ENCODE data around the gene TOM1L2.
"Not testable (repeated sequence)": the region's sequence is repeated elsewhere in the genome, so short reads cannot be mapped to it uniquely, and the experiment has no call there.

The TOM1L2 gene

DNA sequence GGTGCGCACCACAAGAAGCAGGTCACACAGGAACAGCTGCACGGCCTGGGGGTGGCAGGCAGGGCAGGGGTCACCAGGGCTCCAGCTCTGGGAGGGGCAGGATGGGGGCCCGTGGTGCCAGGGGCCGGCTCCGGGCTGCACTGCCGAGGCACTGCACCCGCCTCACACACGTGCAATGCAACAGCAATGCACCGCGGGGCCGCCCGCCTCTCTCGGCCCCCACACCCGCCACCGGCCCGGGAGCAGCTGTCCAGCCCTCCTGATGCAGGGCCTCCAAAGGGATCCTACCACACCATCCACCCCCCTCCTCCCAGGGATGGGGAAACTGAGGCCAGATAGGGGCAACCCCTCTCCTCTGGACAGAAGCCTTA, 158.5 kb downstream of the TOM1L2 start:
- no peak for DNase-seq

DNA sequence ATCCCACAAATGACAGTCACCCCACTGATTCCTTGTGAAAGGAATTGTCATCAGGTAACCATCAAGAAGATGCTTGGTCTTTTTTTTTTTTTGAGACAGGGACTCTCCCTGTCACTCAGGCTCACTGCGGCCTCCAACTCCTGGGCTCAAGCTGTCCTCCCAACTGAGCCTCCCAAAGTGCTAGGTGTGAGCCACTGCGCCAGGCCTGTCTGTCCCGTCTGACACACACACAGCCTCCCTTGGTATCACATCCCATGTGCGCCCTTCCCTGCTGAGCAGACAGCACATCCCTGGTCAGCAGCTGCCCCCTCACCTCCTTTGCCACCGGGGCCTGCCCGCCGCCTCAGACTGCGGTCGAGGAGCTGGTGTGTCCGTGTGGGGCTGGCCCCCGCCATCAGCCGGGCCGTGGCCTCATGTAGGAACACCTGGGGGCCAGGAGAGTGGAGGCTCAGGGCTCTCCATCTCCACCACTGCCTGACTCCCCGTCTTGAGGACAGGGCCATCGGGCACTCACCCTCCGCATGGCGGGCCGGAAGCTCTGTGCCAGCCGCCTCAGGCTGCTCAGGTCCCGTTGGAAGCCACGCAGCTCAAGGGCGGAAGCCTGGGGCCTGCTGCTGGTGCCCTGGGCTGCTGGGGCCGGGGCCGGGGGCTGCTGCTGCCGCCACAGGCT, 159.0 kb downstream of the TOM1L2 start:
- no peak for DNase-seq

DNA sequence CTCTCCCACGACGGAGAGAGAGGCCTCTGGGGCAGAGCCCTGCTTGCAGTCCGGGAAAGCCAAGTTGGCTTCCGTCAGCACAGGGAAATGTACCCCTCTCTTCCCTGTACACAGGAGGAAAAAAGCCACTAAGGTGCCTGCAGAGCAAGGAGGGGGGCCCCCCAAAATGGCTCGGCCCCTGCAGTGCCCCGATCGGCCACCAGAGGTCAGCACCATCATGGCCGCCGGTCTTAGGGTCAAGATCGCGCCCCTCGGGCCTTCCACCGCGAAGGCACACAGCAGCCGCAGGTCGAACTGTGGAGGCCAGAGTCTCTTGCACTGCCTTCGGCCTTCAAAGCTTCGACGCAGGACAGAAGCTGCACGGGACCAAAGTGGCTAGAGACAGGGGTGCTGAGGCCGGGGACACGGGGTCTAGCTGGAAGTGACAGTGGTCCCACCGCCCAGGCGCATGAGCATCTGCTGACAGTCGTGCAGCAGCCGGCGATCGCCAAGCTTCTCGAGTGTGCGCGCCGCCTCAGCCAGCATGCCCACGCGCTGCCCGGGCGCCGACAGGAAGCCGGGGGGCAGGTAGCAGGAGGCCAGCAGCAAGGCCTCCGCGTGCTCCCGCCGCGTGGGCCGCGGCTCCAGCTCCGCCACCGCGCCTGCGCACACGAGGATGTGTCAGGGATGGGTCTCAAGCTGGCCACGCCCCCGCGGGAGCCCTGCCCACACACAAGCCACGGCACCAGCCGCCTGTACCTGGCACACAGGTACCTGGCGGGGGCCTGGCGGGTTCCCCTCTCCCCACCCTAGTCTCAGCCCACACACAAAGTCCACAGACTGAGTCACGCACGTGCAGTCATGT, 159.8 kb downstream of the TOM1L2 start:
- peak; percentile 14 for DNase-seq

DNA sequence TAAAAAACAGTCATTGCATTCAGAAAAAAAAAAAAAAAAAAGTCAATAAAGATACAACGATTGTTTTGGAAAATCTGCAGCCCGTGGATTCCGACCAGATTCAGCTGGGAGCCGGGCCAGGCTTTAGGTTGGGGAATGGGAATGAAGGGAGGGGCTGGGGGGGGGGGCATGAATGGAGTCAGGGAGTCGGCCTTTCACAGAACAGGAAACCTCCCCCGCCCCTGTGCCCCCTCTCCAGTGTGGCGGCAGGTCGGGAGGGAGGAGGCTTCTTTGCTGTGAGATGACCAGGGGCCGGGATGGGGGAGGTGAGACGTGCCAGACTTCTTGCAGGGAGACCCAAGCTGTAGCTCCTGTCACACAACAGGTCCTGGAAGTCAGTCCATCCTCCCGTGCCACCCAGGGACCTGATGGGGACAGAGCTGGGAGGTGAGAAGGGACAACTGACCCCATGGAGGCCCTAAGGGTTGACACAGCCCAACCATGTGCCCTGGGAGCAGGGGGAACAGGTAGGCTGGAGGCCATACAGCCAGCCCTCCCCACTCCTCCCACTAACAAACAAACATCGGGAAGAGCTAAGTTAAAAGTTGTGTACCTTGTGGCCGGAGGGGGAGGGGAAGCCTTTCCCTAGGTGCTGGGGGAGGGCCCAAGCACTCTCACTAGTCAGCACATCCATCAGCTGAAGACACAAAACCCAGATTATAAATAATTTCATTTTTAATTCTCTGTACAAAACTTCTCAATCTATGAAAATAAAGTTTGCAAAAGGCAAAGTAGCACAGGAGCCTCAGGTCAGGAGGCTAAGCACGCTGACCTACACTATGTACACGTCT, 160.6 kb downstream of the TOM1L2 start:
- no peak for DNase-seq

DNA sequence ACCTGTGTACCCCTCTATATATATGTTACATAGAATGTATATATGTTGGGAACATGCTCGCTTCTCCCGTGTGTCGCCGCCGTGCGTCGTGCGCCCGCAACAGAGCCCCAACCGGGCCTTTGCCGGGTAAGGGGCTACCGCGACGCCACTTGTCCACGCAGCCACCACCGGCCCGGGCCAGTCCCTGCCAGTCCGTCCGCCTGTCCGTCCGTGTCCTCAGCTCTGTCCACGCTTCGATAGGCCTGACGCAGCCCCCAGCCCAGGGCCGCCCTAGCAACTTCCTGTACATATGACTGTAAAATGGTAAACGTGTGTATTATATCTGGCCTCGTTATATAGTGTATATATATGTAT, 161.3 kb downstream of the TOM1L2 start:
- DNase-seq, result no peak

DNA sequence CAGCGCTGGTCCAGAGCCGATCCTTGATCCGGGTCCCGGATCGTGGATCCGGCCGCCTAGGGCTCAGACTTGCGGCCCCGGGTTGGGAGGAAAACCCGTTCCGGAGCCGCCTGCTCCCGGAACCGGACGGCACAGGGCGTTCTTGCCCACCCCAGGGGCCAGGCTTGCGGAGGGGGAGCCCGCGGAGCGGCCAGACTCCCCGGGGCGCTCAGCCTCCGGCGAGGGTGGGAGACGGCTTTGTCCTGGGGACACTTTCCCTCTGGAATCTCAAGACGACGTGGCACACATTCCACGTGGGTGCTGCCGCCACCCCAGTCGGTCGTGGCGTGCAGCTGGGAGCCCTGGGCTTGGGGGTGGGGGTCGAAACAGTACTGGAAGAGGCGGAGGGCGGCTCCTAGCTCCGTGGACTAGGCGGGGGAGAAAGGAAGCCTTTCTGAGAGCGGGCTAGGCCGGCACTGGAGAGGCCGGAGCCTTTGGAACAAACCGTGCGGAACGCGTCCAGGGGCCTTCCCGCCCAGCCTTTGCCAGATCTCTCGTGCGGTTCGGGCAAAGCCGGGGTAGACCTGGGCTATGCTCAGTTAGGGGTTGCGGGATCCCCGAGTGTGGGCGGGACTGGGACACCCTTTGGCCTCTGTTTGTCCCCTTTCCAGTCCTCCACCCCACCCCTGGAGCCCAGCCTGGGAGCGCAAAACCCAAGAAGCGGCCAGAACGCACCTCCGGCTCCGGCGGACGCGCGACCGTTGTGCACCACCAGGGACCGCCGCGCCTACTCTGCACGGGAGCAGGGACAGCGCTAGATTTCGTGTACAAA, 161.9 kb downstream of the TOM1L2 start:
- DNase-seq, result no peak

DNA sequence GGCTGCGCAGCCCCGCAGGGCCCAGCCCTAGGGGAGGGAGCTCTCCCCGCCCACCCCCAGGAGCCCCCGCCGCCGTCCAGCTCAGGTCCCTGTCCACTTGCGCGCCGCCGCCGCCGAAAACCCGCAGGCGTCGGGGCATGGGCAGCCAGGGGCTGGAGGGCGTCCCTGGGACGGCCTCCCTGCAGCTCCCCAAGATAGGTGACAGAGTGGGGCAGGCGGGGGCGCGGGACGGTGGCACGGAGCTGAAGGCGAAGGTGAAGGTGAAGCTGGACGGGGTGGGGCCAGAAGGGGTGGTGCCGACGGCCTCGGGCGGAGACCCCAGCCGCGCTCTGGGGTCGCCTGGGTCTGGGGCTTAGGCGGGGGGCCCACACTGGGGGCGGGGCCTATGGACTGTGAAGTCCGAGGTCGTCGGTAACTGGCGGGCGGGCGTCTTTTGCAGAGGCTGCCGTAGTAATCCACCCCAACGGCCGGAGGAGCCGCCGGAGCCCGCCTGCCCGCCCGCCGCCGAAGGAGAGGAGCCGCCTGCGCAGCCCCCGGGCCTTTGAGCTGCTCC, 162.6 kb downstream of the TOM1L2 start:
- DNase-seq, result no peak

DNA sequence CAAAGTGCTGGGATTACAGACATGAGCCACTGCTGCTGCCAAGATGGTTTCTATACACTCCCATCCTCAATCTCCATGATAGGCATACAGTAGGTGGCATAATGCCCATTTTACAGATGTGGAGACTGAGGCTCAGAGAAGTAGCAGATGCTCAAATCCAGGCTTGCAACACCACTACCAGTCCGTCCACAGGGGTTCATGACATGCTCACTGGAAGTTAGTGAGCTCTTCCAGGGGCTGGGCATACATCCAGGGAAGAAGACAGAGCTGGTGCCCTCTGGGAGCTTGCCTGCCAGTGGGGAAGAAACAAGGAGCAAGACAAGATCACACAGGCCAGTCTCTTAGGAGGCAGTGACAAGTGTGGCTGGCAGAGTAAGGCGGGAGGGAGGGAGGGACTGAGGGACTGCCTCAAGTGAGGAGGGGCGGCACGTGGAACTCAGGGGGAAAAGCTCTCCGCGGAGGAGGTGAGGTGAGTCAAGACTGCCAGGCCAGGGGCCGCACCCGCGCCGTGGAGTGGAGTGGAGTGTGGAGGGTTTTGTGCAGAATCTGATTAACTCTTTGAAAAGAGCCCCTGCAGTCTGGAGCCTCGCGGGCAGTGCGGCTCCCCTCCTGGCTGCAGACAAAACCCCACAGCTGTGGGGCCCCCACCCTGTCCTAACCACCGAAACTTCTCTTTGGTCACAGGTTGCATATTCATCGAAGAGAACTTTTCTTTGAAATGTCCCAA, 163.3 kb downstream of the TOM1L2 start:
- DNase-seq, result no peak

DNA sequence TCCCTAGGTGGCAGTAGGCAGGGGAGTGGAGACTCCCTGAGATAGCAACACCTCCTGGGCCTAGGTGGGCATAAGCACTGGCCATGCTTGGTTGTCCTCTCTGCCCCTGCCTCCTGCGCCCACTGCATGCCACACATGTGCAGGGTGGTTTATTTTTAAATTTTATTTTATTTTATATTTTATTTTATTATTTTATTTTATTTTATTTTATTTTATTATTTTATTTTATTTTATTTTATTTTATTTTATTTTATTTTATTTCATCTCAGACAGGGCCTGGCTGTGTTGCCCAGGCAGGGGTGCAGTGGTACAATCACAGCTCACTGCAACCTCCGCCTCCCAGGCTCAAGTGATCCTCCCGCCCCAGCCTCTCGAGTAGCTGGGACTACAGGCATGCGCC, 164.0 kb downstream of the TOM1L2 start:
- not testable (repeated sequence) for DNase-seq

DNA sequence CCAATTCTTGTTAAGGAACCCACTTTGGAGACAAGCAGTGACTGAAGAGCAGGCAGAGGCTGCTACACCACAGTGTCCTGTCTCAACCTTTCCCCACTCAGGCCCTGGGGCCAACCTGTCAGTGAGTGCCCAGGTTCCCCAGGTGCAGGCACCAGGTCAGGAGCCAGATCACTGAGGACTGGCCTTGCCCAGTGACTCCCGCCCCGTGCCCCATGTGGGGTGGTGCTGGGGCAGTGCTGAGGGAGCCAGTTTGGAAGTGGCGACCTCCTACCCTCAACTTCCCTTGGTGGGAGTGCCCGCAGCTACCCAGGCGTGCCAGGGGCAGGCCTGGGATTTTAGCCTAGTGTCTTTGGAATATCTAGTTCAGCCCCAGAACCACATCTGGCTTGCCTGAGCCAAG, 164.8 kb downstream of the TOM1L2 start:
- no peak for DNase-seq

DNA sequence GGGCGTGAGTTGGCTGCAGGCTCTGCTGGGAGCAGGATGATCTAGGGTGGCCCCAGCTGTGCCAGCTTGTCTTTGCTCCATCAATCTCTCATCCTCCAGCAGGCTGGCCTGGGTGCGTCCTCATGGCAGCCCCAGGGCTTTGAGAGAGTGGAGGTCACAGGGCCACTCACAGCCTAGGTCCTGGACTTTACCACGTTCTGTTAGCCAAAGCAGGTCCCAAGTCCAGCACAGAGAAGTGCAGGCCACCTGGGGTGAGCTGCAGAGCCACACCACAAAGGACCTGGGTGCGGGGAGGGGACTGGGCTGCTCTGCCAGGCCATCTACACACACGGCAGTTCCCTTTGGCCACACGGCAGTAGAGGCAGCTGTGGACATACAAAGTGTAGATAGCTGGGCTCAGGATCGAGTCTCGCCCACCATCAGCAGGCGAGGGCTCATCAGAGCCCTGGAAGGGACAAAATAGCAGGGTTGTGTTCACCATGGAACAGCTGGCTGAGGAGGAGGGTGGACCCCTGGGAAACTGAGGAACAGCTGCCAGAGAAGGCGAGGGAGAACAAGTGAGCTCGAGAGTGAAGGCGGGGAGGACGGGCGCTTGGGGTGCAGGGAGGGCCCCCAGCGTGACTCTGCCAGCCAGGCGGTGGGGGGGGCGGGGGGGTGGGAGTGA, 165.5 kb downstream of the TOM1L2 start:
- DNase-seq, result no peak

DNA sequence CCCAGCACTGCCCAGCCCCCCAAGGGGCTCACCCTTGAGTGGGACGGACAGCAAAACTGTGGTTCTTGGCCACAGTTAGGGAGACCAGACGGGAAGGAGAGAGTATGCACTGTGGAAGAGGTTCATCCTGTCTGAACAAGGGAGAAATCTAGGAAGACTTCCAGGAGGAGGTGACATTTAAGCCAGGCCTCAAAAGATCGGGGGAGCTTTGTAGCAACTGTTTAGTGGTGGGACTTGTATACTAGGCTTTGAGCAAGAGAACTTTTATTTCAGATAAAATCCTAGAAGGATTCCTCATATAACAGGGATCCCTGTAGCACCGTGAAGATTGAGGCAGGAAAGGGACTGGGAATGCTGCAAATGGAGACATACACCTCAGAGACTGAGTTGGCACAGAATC, 166.2 kb downstream of the TOM1L2 start:
- no peak for DNase-seq

DNA sequence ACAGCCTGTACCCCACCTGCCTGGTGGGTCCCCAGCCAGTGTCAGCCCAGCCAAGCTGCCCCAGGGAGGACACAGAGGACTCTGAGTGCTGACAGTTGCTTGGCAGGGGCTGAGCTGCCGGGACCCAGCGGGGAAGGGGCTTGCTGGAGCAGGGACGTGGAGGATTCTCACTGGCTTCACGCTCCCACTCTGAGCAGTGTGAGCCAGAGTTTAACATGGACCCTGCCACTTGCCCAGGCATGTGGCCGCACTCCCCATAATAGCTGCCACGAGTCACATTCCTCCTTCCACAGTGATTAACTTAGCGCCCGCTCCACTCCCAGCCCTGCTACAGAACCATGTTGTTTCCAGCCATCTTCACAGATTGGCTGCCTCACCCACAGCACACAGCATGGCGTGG, 166.6 kb downstream of the TOM1L2 start:
- DNase-seq, result no peak

DNA sequence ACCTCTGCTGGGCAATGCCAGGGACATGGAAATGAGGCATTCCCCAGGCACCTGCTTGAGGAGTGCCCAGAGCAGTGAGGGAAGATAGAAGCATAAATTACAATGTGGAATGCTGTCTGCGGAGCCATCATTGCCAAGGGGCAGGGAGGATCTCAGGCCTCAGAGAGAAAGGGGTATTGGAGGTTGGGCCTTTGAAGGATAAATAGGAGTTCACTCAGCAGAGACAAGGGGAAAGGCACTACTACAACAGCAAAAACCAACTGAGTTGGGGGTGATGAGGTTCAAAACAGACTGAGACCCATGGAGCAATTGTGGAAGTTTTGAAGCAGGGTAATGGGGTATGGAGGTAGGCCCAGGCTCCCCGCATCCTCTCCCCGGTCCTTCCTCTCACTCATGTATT, 168.2 kb downstream of the TOM1L2 start:
- no peak for DNase-seq

DNA sequence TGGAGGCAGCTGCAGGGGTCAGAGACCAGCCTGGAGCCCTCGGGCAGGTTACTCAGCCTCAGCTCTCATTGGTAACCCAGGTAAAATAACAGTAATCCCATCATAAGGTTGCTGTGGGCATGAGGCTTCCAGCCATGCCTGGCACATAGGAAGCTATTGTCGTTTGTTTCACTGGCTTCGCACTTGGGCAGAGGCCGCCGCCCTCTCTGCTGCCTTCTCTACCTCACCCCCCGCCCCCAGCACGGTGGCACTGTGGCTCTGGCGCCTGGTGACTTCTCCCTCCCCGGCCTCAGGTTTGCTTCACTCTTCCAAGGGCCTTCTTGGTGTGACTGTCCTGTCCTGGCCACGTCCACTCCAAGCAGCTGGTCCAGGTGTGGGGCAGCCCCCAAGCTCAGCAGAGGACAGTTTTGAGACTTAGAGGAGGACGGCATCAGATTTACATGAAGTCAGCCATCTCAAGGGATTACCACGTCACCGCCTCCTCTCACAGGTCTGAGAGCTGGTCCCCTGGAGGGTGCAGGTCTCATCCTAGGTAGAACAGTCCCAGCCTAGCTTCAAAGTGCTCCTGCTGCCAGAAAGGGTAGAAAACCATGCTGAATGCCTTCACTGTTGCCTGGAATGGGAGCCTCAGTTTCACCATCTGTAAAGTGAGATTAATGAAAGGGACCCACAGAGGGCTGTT, 170.3 kb downstream of the TOM1L2 start:
- no peak for DNase-seq

DNA sequence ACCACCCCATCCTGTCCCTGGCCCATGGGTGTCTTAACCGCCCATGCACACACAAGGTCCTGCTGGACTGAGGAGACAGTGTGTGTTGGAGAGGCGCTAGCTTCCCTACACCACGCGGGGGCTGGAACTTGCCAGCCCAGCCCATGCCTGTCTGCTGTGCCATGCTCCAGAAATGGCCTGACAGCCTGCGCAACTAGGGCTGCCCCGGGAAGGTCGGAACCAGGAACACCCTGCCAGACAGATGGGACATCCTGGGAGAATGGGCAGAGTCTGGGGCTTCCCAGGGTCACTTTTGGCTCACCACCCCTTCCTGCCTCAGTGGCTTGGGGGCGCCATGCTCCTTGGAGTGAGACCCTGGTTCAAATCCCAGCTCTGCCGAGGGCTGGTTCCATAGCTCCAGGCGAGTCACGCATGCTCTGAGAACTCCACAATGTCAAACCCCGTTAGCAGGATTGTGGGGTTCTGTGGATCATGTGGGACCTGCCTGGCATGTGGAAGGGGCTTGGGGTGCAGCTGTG, 171.6 kb downstream of the TOM1L2 start:
- no peak for DNase-seq

DNA sequence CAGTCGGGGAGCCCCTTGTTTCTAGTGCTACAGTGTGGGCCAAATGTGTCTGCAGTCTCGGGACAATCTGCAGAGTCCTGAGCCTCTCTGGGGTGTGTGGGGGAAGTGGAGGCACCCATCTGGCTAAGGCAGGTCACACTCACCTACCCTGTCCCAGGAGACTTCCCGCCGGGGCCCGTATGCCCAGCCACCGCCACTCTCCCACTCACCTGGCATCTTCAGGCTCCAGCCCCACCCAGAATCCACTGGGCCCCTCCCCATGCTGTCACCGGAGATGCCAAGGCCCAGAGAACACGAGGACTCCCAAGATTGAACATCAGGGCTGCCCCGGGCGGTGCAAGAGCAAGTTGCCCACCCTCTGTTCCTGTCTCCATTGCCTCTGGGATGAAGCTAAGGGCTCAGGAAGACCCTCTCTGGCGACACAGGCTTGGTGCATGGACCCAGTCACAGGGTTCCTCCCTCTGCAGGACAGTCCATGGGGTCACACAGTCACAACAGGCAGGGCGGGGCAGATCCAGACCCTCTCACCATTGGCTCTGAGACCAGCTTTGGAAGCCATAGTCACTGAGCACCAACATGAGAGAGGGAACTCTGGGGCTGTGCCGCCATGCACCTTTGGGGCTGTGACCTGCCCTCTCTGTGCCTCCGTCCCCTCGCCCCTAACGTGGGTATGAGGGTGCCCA, 173.5 kb downstream of the TOM1L2 start:
- DNase-seq, result no peak

DNA sequence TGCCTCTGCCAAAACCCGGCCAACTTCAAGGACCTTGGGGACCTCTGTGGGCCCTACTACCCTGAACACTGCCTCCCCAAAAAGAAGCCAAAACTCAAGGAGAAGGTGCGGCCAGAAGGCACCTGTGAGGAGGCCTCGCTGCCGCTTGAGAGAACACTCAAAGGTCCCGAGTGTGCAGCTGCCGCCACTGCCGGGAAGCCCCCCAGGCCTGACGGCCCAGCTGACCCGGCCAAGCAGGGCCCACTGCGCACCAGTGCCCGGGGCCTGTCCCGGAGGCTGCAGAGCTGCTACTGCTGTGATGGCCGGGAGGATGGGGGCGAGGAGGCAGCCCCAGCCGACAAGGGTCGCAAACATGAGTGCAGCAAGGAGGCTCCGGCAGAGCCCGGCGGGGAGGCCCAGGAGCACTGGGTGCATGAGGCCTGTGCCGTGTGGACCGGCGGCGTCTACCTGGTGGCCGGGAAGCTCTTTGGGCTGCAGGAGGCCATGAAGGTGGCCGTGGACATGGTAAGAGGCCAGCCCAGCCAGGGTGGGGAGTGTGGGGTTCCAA, 174.1 kb downstream of the TOM1L2 start:
- DNase-seq, result no peak

DNA sequence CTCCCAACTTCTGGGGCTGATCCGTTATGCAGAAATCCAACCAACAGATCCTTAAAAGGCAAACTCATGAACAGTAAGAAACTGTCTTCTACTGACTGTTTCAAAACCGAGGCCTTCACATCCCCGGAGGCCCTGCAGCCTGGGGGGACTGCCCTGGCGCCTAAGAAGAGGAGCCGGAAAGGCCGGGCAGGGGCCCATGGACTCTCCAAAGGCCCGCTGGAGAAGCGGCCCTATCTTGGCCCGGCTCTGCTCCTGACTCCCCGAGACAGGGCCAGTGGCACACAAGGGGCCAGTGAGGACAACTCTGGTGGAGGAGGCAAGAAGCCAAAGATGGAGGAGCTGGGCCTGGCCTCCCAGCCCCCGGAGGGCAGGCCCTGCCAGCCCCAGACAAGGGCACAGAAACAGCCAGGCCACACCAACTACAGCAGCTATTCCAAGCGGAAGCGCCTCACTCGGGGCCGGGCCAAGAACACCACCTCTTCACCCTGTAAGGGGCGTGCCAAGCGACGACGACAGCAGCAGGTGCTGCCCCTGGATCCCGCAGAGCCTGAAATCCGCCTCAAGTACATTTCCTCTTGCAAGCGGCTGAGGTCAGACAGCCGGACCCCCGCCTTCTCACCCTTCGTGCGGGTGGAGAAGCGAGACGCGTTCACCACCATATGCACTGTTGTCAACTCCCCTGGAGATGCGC, 174.9 kb downstream of the TOM1L2 start:
- DNase-seq, result no peak

All from NCI-H1092 (cell line).